Loucy (cell line): ENCODE results near the gene ETNK2.

Experiments
- CTCF ChIP-seq: fragments of 200-600 bp; sonication (generic); conservative IDR thresholded peaks from 2 replicates; pipeline ENCODE4 v1.5.1; 2014; ENCODE audit warnings: mild to moderate bottlenecking, antibody characterized with exemption, low read length
- EZH2phosphoT487 ChIP-seq: fragments of 200-600 bp; IDR thresholded peaks from 2 replicates; pipeline ENCODE4 v1.6.1; 2018; ENCODE audit warnings: antibody characterized with exemption, mild to moderate bottlenecking, moderate library complexity, borderline replicate concordance

GRCh38 chr1:204115116-204115515, 36.7 kb downstream of the ETNK2 start:
- TF ChIP-seq CTCF = no peak
- no peak for TF ChIP-seq EZH2phosphoT487
